A673 (cell line): Measurements from ENCODE around the gene SLC44A1. TPM values are rescaled to one million over a fixed set of nuclear protein-coding genes. Genes with fewer than 3 reads are reported as not detected.

Source experiments
- BruUV-seq: library from RNA; stranded (reverse); fragments of 400-500 nt; replicated peaks from 2 replicates; lab custom pipeline; 2021; lab: Mats Ljungman, UMichigan
- CTCF ChIA-PET: fragments of 300-600 bp; sonication (Branson Sonifier 250); formaldehyde crosslinking; loops from one replicate; lab custom pipeline; 2022; ENCODE audit warnings: antibody characterized with exemption; lab: Charles Lee
- POLR2A ChIA-PET: fragments of 300-600 bp; sonication (Branson Sonifier 250); formaldehyde crosslinking; loops from one replicate; lab custom pipeline; 2022; ENCODE audit warnings: antibody characterized with exemption; ENCODE audit not compliant: low non-redundant PET; lab: Charles Lee
- DNase-seq: peaks from one replicate; pipeline ENCODE4 v3.0.0-alpha.2; 2015; ENCODE audit warnings: low spot score
- H3K27ac ChIP-seq: fragments of 200-600 bp; sonication (generic); 2 replicates; pipeline ENCODE4 v1.5.1; 2016; ENCODE audit warnings: mixed run types, low read depth, mild to moderate bottlenecking, mixed read lengths, antibody characterized with exemption, low read length; ENCODE audit not compliant: poor library complexity, severe bottlenecking
- H3K27me3 ChIP-seq: fragments of 200-600 bp; sonication (generic); replicated peaks from 2 replicates; pipeline ENCODE4 v1.6.1; 2017; ENCODE audit warnings: mixed run types, low read depth, mild to moderate bottlenecking, mixed read lengths, antibody characterized with exemption, low read length; ENCODE audit not compliant: insufficient read depth, poor library complexity
- H3K36me3 ChIP-seq: fragments of 200-600 bp; sonication (generic); 2 replicates; pipeline ENCODE4 v1.6.1; 2016; ENCODE audit warnings: mixed run types, mild to moderate bottlenecking, mixed read lengths, antibody characterized with exemption, low read length; ENCODE audit not compliant: insufficient read depth, poor library complexity, severe bottlenecking
- H3K4me1 ChIP-seq: fragments of 200-600 bp; sonication (generic); 2 replicates; pipeline ENCODE4 v1.6.1; 2017; ENCODE audit warnings: mixed run types, mild to moderate bottlenecking, mixed read lengths, antibody characterized with exemption, low read length; ENCODE audit not compliant: insufficient read depth, poor library complexity, severe bottlenecking
- H3K4me3 ChIP-seq: fragments of 200-600 bp; sonication (generic); 2 replicates; pipeline ENCODE4 v1.5.1; 2016; ENCODE audit warnings: low read depth, mixed run types, mild to moderate bottlenecking, mixed read lengths, low read length; ENCODE audit not compliant: poor library complexity, severe bottlenecking
- H3K9me3 ChIP-seq: fragments of 200-600 bp; sonication (generic); 2 replicates; pipeline ENCODE4 v1.6.1; 2016; ENCODE audit warnings: mixed run types, low read depth, mild to moderate bottlenecking, mixed read lengths, antibody characterized with exemption, low read length; ENCODE audit not compliant: poor library complexity, severe bottlenecking
- CTCF ChIP-seq: fragments of 300-800, 200-600 bp; sonication (generic); conservative IDR thresholded peaks from 2 replicates; pipeline ENCODE4 v1.5.1; 2017; ENCODE audit warnings: low read depth, mild to moderate bottlenecking, antibody characterized with exemption, low read length, moderate library complexity, mixed read lengths
- EZH2 ChIP-seq: fragments of 200-600 bp; sonication (generic); IDR thresholded peaks from 2 replicates; pipeline ENCODE4 v1.6.1; 2017; ENCODE audit warnings: borderline replicate concordance, low read depth, mild to moderate bottlenecking, mixed read lengths, antibody characterized with exemption, low read length; ENCODE audit not compliant: poor library complexity, severe bottlenecking
- intact Hi-C: fragments of 100-400 bp; cut with micrococcal nuclease; formaldehyde crosslinking; loops from one replicate; pipeline ENCODE4 v1.10.0; 2022; ENCODE audit not compliant: unreplicated experiment
- total RNA-seq: library from RNA; stranded (reverse); gene quantifications from 2 replicates; pipeline ENCODE4 v1.2.3, GENCODE V29; 2021

SLC44A1 gene
- total RNA-seq, 1 experiment from 2014 or later = 11.9 TPM

- Histone ChIP-seq H3K9me3 (no peaks in the 10 kb centered on the region), H3K27me3 (no peaks in the 10 kb centered on the region), H3K27ac (no peak overlapping the region), H3K4me3 (no peak overlapping the region), H3K36me3 (no peaks in the 10 kb centered on the region), H3K4me1 (no peaks in the 10 kb centered on the region)
- intact Hi-C loops = no loop called here
- no TSS peak for BruUV-seq
- no peak for DNase-seq
- CTCF ChIA-PET = no interaction called here
- POLR2A ChIA-PET = no interaction called here
- TF ChIP-seq CTCF (no peak), EZH2 (no peak)
These were observed 74.9 kb downstream of the SLC44A1 start for GRCh38 chr9:105319202-105319813.

- H3K36me3 ChIP-seq = no peaks in the 10 kb centered on the region
- DNase-seq = no peak
- no peaks in the 10 kb centered on the region for H3K27me3 ChIP-seq
- intact Hi-C loops = no loop called here
- ChIA-PET CTCF (no interaction called here), POLR2A (no interaction called here)
- no peak for TF ChIP-seq EZH2
- no peaks in the 10 kb centered on the region for H3K4me1 ChIP-seq
- no TSS peak for BruUV-seq
- no peak overlapping the region for H3K27ac ChIP-seq
- no peaks in the 10 kb centered on the region for H3K9me3 ChIP-seq
- no peak overlapping the region for H3K4me3 ChIP-seq
These were observed 76.1 kb downstream of the SLC44A1 start for GRCh38 chr9:105320568-105320967.

GRCh38 chr9:105328296-105328695 is 83.8 kb downstream of the SLC44A1 start:
- TF ChIP-seq EZH2 (no peak), CTCF (no peak)
- H3K36me3 ChIP-seq = no peaks in the 10 kb centered on the region
- CTCF ChIA-PET = no interaction called here
- POLR2A ChIA-PET = interaction anchor here (0.6 kb wide), 1 partner anchor 343 kb away, joined by 3 read pairs; no protein-coding TSS in a partner anchor
- intact Hi-C loops = no loop called here
- H3K9me3 ChIP-seq = no peaks in the 10 kb centered on the region
- no peak overlapping the region for H3K4me3 ChIP-seq
- H3K27me3 ChIP-seq = no peaks in the 10 kb centered on the region
- no peaks in the 10 kb centered on the region for H3K4me1 ChIP-seq
- no peak for DNase-seq
- H3K27ac ChIP-seq = no peak overlapping the region
- no TSS peak for BruUV-seq
